ENCODE results near the gene IL17C. TPM values are rescaled to one million over a fixed set of nuclear protein-coding genes. Genes with fewer than 3 reads are reported as not detected.

Gene IL17C
- total RNA-seq, 1 experiment from 2014 or later, result 0.31 TPM

DNA sequence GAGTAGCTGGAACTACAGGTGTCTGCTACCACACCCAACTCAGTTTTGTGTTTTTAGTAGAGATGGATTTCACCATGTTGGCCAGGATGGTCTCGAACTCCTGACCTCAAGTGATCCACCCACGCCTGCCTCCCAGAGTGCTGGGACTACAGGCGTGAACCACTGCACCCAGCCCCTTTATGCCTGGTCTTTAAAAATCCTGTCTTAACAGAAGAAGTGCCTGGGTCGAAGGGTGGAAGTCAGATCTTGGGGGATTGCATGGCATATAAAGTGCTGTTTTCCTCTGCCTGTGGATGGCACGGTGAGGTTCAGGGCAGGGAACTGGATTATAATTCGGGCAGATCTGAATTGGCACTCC, 37.9 kb upstream of the IL17C start:
- Histone ChIP-seq H4K20me1 (ENCODE audit: control insufficient read depth, insufficient read depth, insufficient read length) (no peaks in the 10 kb centered on the region), H2BK20ac (ENCODE audit: low read depth, low read length, poor library complexity, severe bottlenecking) (no peak overlapping the region), H3K9me3 (ENCODE audit: control insufficient read depth, low read depth, low read length) (no peaks in the 10 kb centered on the region), H3K27ac (ENCODE audit: insufficient read length, low read depth, low read length) (no peak overlapping the region), H3K18ac (ENCODE audit: insufficient read length, low read depth, low read length) (no peak overlapping the region), H3K79me2 (ENCODE audit: insufficient read depth, low read length) (no peaks in the 10 kb centered on the region), H4K8ac (replicated peaks; ENCODE audit: insufficient read length, low read depth, low read length) (no peak overlapping the region), H3K9ac (ENCODE audit: extremely low read depth, insufficient read length, low read length) (no peak overlapping the region), H4K91ac (ENCODE audit: insufficient read length, low read depth, low read length) (no peak overlapping the region), H2AK5ac (ENCODE audit: insufficient read length, low read length) (no peak overlapping the region), H3K56ac (ENCODE audit: insufficient read length, low read depth, low read length) (no peak overlapping the region), H4K5ac (ENCODE audit: insufficient read length, low read depth, low read length) (no peak overlapping the region), H2BK120ac (ENCODE audit: low read depth, low read length, poor library complexity, severe bottlenecking) (no peak overlapping the region), H3K4me1 (ENCODE audit: insufficient read depth, low read length) (no peaks in the 10 kb centered on the region), H3K27me3 (ENCODE audit: insufficient read depth, low read length) (no peaks in the 10 kb centered on the region), H3K4me2 (ENCODE audit: insufficient read depth, insufficient read length, low read length) (no peak overlapping the region), H3K79me1 (ENCODE audit: insufficient read depth, low read depth, low read length, poor library complexity, severe bottlenecking) (no peaks in the 10 kb centered on the region), H3K23me2 (ENCODE audit: insufficient read length, low read depth, low read length, poor library complexity, severe bottlenecking) (no peaks in the 10 kb centered on the region), H3T11ph (ENCODE audit: low read length) (no peak overlapping the region), H2BK5ac (ENCODE audit: insufficient read length, low read length) (no peak overlapping the region), H3K4ac (ENCODE audit: low read depth, low read length) (no peak overlapping the region), H2BK12ac (ENCODE audit: insufficient read length, low read depth, low read length) (no peak overlapping the region), H3K14ac (ENCODE audit: insufficient read depth, low read length) (no peak overlapping the region), H3K23ac (ENCODE audit: insufficient read length, low read depth, low read length) (no peak overlapping the region), H2AFZ (ENCODE audit: low read length) (no peak overlapping the region), H2BK15ac (ENCODE audit: low read depth, low read length) (no peak overlapping the region)
- H3K36me3 Mint-ChIP-seq (ENCODE audit: insufficient read depth in 1 of 3, low read depth in 3 of 3), result peaks cover 30 to 56% (median 53%) of the 10 kb centered on the region in 3 experiments; a peak in 6 of 7 replicates
- peak overlapping the region in 1 of 3 experiments; percentile 33; a peak in 2 of 7 replicates for H3K27ac Mint-ChIP-seq
- WGBS (ENCODE audit: extremely low coverage, insufficient read length, low lambda C conversion rate), result no CpG with 5 or more reads among the region's 6 CpGs
- TF ChIP-seq, protein P1, sequence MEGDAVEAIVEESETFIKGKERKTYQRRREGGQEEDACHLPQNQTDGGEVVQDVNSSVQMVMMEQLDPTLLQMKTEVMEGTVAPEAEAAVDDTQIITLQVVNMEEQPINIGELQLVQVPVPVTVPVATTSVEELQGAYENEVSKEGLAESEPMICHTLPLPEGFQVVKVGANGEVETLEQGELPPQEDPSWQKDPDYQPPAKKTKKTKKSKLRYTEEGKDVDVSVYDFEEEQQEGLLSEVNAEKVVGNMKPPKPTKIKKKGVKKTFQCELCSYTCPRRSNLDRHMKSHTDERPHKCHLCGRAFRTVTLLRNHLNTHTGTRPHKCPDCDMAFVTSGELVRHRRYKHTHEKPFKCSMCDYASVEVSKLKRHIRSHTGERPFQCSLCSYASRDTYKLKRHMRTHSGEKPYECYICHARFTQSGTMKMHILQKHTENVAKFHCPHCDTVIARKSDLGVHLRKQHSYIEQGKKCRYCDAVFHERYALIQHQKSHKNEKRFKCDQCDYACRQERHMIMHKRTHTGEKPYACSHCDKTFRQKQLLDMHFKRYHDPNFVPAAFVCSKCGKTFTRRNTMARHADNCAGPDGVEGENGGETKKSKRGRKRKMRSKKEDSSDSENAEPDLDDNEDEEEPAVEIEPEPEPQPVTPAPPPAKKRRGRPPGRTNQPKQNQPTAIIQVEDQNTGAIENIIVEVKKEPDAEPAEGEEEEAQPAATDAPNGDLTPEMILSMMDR (conservative IDR thresholded peaks at IDR 0.05), result no peak
- peak overlapping the region in 1 of 2 experiments; percentile 5; a peak in 2 of 5 replicates for H3K4me3 Mint-ChIP-seq
- peaks cover 7 to 21% of the 10 kb centered on the region in 2 experiments for H3K4me1 Mint-ChIP-seq
- no peak for DNase-seq
- H3K9me3 Mint-ChIP-seq, result peaks cover 0 to 4% of the 10 kb centered on the region in 2 experiments; a peak in 1 of 5 replicates
- H3K27me3 Mint-ChIP-seq (ENCODE audit: low read depth), result no peaks in the 10 kb centered on the region

Data from H9 (cell line).